SK-N-SH (cell line): ENCODE measurements around the gene CMTM1.

Experiments
- SMC3 ChIP-seq: IDR thresholded peaks from 2 replicates; pipeline ENCODE4 v1.6.1; 2012; ENCODE audit warnings: low read depth, low read length, improper control_type of control experiment
- TF ChIP-seq, protein P1 (sequence below): fragments of 150-350 bp; IDR thresholded peaks from 2 replicates; pipeline ENCODE4 v1.6.1; 2017; ENCODE audit warnings: antibody characterized with exemption, low read length, low read depth, borderline replicate concordance

DNA sequence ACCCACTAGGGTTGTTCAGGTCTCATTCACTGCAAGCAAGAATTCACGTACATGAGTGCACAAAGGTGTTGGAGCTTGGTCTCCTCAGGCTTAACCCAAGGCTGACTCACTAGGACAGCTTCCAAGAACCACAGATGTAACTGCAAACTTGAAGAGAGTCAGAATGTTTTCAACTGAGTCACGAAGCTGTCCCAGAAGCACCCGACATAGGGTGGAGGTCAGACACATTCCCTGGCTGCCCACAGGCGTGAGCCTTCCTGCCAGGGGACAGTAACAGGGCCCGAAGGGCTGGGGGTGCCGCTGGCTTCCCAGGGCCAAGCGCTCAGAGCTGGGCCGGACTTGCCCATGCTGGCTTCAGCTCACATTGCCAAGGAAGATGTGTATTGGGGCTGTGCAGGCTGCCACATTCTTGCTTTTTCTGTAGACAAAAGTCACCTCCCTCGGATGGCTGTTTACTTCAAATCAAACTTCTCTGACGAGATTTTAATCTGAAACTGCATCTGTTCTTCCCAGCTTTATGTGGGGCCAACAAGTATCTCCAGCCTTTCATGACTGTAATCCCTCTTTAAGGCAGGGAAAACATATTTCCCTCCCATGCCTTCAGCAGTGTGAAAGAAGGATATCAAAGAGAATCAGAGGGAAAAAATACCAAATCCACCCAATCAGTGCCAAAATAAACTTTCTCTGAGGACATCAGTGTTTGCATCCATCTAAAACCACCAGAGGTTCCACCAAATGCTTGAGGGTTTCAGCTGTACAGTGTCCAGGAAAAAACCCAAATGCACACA is 52.5 kb downstream of the CMTM1 start:
- TF ChIP-seq, protein P1, sequence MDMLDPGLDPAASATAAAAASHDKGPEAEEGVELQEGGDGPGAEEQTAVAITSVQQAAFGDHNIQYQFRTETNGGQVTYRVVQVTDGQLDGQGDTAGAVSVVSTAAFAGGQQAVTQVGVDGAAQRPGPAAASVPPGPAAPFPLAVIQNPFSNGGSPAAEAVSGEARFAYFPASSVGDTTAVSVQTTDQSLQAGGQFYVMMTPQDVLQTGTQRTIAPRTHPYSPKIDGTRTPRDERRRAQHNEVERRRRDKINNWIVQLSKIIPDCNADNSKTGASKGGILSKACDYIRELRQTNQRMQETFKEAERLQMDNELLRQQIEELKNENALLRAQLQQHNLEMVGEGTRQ, result no peak
- no peak for TF ChIP-seq SMC3
